ENCODE measurements around the gene NKAIN2.

GRCh38 chr6:124870611-124871459, 1067.2 kb downstream of the NKAIN2 start:
- TF ChIP-seq POLR2AphosphoS5 (IDR thresholded peaks at IDR 0.05) (no peak), EP300 (IDR thresholded peaks at IDR 0.05) (no peak)
- TF ChIP-seq, protein P1, sequence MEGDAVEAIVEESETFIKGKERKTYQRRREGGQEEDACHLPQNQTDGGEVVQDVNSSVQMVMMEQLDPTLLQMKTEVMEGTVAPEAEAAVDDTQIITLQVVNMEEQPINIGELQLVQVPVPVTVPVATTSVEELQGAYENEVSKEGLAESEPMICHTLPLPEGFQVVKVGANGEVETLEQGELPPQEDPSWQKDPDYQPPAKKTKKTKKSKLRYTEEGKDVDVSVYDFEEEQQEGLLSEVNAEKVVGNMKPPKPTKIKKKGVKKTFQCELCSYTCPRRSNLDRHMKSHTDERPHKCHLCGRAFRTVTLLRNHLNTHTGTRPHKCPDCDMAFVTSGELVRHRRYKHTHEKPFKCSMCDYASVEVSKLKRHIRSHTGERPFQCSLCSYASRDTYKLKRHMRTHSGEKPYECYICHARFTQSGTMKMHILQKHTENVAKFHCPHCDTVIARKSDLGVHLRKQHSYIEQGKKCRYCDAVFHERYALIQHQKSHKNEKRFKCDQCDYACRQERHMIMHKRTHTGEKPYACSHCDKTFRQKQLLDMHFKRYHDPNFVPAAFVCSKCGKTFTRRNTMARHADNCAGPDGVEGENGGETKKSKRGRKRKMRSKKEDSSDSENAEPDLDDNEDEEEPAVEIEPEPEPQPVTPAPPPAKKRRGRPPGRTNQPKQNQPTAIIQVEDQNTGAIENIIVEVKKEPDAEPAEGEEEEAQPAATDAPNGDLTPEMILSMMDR (IDR thresholded peaks at IDR 0.05): peak; percentile 25 to 72 (median 54)

Data from sigmoid colon (tissue), 4 donors.